Measurements from ENCODE around the gene ILKAP. TPM values are rescaled to one million over a fixed set of nuclear protein-coding genes. Genes with fewer than 3 reads are reported as not detected.
A peak's percentile ranks its signal among the peaks of the same experiment; 100 is the strongest.

ILKAP gene
- total and polyA plus RNA-seq, 2 experiments from 2014 or later: 25.7 to 81.9 TPM

DNA sequence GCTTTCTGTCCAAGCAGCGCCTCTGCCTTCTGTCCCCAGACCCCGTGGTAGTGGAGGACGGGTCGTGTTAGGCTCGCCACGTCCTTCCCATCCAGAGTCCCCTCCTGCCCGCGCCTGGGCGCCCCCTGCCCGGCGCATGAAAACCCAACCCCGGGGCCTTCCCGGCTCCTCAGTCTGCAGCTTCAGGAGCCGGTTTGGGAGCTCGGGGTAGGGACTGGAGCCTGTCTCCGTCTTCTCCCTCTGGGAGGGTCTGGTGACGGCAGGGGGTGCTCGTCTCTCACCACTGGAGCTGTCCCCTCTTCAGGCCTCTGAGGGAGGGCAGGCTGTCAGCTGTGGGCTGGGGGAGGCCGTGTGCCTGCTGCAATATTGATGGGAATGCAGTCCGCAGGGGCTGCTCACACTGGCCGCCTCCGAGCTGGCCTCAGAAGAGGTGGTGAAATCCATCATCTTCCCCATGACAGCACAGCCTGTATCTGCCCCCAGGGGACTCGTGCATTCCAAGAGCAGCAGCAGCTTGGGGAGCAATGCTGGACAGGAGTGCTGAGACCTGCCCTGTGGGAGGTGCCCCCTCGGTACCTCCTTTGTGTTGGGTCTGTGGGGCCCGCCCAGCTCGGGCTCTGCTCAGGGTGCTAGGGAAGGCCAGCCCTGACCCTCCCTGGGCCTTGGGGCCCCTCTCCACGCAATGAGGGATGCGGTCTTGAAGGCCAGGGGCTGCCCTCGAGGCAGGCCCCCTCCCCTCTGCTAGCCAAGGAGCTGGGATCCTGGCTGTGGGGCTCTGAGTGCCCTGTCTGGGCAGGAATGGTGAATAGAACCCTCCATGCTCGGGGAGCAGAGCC lies 82.8 kb downstream of the ILKAP start:
- TF ChIP-seq CTCF (IDR thresholded peaks at IDR 0.05; ENCODE audit: low read depth, low read length): peak; percentile 23
- Histone ChIP-seq H3K4me1 (ENCODE audit: low read depth) (no peaks in the 10 kb centered on the region), H3K27me3 (peaks cover 6% of the 10 kb centered on the region)

More for the DNA sequence above, 82.8 kb downstream of the ILKAP start:
- Histone ChIP-seq H3K9me3 (ENCODE audit: low read depth) (no peaks in the 10 kb centered on the region), H3K27ac (no peak overlapping the region), H3K4me3 (no peak overlapping the region), H3K36me3 (no peaks in the 10 kb centered on the region)
- DNase-seq (ENCODE audit: low read depth in 1 of 2, low spot score in 1 of 2): peak; percentile 63 to 70

Other genes with a start within 250 kb of the ILKAP start
- gene UBE2F, start 236.7 kb downstream of the ILKAP start, total RNA-seq: 35.1 and 62.4 TPM in 2 replicates
- gene UBE2F, start 236.7 kb downstream of the ILKAP start, polyA plus RNA-seq: 47.2 and 66.2 TPM in 2 replicates
- 16.6 and 19.7 TPM in 2 replicates for gene SCLY, start 142.7 kb downstream of the ILKAP start, total RNA-seq
- gene SCLY, start 142.7 kb downstream of the ILKAP start, polyA plus RNA-seq: 25.2 and 28.1 TPM in 2 replicates
- gene ESPNL, start 103.4 kb downstream of the ILKAP start, total RNA-seq: 4.3 and 8.5 TPM in 2 replicates
- gene ESPNL, start 103.4 kb downstream of the ILKAP start, polyA plus RNA-seq: 3.7 and 5.3 TPM in 2 replicates
- gene KLHL30, start 65.0 kb downstream of the ILKAP start, total RNA-seq: 25.9 and 31.7 TPM in 2 replicates
- gene KLHL30, start 65.0 kb downstream of the ILKAP start, polyA plus RNA-seq: 6.7 and 14.1 TPM in 2 replicates
- gene ERFE, start 44.7 kb downstream of the ILKAP start, total RNA-seq: 1.5 TPM in 1 of 2 replicates, not detected in the other
- 0.60 and 2.0 TPM in 2 replicates for gene ERFE, start 44.7 kb downstream of the ILKAP start, polyA plus RNA-seq
- 8.8 and 11.9 TPM in 2 replicates for gene HES6, start 36.3 kb upstream of the ILKAP start, total RNA-seq
- 6.6 and 11.2 TPM in 2 replicates for gene HES6, start 36.3 kb upstream of the ILKAP start, polyA plus RNA-seq
- gene PER2, start 84.9 kb upstream of the ILKAP start, total RNA-seq: 2.0 and 3.9 TPM in 2 replicates
- gene PER2, start 84.9 kb upstream of the ILKAP start, polyA plus RNA-seq: 1.4 and 4.6 TPM in 2 replicates
- 8.3 and 13.9 TPM in 2 replicates for gene TRAF3IP1, start 116.8 kb upstream of the ILKAP start, total RNA-seq
- gene TRAF3IP1, start 116.8 kb upstream of the ILKAP start, polyA plus RNA-seq: 10.8 and 12.1 TPM in 2 replicates
- 15.6 and 16.7 TPM in 2 replicates for gene ASB1, start 223.2 kb upstream of the ILKAP start, total RNA-seq
- gene ASB1, start 223.2 kb upstream of the ILKAP start, polyA plus RNA-seq: 16.7 and 25.6 TPM in 2 replicates